Right ventricle myocardium superior (tissue), 1 donor: ENCODE results near the gene TEX22. TPM values are rescaled to one million over a fixed set of nuclear protein-coding genes. Genes with fewer than 3 reads are reported as not detected.

Source experiments
- ATAC-seq: fragments of 200-7000 bp; cut with Tn5 transposase; one replicate; pipeline ENCODE4 v1.9.1; 2020; ENCODE audit warnings: mild to moderate bottlenecking; ENCODE audit not compliant: poor library complexity
- DNase-seq: peaks from one replicate; pipeline ENCODE4 v3.0.0-alpha.2; 2020
- intact Hi-C: fragments of 100-400 bp; cut with DNase I; formaldehyde crosslinking; loops from one replicate; pipeline ENCODE4 v1.11.2; 2022
- total RNA-seq: library from RNA; stranded (reverse); fragmentation: NEBNext Ultra II Directional; extraction: Animal tissue kit (Norgen Biotek cat#: 25700); gene quantifications from one replicate; pipeline ENCODE4 v1.2.1, GENCODE V29; 2021
- donor health status: DM: no; HTN: yes; CAD: no; lungs with severe emphysema.

TEX22 gene
- total RNA-seq, 1 donor from 2014 or later, result 1.9 TPM

DNA sequence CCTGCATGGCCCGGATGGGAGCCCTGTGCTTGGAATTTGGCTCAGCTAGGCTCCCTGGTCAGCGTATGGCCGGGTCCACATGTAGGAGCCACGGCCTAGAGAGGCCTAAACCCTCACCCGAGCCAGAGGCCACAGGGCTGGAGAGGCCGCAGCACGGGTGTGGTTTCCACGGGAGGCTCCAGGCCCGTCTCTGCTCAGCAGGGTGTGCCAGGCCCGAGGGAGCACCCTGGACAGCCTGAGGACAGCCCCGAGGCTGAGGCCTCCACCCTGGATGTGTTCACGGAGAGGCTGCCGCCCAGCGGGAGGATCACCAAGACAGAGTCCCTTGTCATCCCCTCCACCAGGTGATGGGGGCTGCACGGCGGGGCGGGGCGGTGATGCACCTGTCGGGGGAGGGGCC lies 17.6 kb upstream of the TEX22 start:
- no peak for ATAC-seq
- DNase-seq, result peak; percentile 40
- intact Hi-C loops, result no loop called here

DNA sequence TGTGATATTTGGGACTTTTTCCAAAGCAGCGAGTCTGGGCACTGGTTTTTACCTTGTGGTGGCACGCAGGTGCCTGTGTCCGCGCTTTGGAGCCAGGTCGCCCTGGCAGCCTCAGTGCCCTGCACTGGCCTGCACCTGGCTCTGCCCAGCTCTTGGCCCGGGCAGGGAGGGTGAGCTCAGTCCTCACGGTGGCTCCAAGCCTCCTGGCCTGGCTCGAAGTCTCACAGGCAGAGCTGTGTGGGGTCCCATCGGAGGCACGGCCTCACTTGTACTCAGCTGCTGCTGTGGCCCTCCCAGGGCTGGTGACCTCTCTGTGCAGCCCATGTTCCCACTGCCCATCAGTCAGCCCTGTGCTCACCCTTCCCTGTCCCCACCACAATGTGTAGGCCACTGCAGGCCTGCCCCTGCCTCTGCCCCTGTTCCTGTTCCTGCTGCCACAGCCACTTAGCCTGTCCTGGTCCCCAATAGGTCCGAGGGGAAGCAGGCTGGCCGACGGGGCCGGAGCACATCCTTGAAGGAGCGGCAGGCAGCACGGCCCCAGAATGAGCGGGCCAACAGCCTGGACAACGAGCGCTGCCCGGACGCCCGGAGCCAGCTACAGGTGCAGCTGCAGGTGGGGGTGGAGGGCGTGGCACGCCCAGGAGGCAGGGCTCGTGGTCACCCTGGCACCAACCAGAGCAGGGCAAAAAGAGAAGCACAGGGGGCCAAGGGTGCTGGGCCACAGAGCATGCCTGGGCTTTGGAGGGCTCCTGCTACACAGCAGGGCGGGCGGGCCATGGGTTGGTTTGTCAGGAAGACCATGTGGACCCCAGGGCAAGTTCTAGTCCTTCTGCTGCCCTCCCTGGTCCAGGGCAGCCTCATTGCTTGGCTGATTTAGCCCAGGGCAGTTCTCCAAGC lies 16.6 kb upstream of the TEX22 start:
- peak; percentile 41 for DNase-seq
- intact Hi-C loops, result no loop called here

GRCh38 chr14:105382343-105383082 lies 15.8 kb upstream of the TEX22 start:
- ATAC-seq (no peak), DNase-seq (peak; percentile 8)
- intact Hi-C loops, result no loop called here

More for the DNA sequence above, 16.6 kb upstream of the TEX22 start:
- no peak for ATAC-seq

GRCh38 chr14:105383083-105383730 lies 15.1 kb upstream of the TEX22 start:
- DNase-seq (peak; percentile 34), ATAC-seq (no peak)
- intact Hi-C loops, result no loop called here

DNA sequence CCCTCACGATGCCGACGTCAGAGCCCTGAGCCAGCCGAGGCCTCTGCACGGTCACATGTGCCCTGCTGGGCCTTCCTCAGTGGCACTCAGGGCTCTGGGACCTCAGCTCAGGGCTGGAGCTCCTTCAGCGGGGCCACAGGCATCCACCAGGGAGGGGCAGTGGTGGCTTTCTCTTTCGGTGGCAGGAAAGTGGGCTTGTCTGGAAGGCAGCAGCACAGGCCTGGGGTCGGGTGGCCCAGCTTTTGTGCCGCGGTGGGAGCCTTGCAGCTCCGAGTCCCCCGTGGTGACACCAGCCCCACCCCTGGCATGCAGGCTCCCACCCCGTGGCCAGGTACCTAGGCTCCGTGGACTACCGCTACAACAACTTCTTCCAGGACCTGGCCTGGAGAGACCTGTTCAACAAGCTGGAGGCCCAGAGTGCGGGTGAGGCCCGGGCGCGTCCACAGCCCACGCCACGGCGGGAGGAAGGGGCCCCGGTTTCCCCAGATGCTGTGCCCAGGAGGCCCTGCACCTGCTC lies 14.2 kb upstream of the TEX22 start:
- ATAC-seq (no peak), DNase-seq (peak; percentile 37)
- intact Hi-C loops, result no loop called here

- DNase-seq (peak; percentile 27), ATAC-seq (no peak)
- intact Hi-C loops, result no loop called here
These were observed 13.6 kb upstream of the TEX22 start for GRCh38 chr14:105384605-105385321.

DNA sequence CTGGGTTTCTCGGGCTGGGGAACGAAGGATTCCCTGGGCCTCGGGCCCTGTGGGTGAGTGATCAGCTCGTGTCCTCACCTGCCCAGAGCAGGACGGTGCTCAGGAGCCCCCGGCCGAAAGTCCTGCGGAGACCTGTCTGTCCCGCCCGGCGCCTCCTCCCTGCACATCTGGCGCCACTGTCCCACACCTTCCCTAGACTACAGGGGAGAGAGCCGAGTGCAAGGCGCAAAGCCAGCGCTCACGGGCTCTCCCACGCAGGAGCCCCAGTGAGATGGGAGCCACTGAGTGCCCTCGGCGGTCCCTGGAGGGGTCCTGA lies 13.1 kb upstream of the TEX22 start:
- DNase-seq (peak; percentile 41), ATAC-seq (no peak)
- intact Hi-C loops, result no loop called here

DNA sequence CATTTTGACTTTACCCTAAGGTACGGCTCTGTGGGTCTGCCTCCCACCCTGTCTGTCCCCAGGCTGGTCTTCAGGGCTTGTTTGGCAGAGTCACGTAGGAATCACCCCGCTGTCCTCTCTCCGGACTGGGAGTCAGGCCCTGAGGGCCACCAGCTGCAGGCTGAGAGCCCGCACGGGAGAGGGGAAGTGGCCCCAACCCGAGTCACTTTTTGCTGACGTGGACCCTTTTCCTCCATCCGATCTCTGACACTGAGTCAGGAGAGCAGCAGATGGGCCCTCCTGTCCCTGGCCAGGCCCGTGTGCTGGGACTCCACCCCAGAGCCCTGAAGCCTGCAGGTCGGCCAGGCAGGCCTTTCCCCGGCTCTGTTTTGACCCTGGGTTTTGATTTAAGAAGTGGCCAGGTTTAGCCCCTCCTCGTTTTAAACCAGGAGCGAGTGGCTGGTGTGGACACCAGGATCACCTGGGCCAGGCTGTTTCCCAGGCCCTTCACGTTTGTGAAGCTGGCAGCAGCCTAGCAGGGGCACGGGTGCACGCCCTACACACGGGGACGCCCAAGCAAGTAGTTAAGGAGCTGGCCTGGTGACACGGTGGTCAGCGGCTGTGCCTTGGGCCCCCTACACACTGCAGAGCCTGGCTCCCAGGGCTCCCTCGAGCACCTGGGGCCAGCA lies 12.5 kb upstream of the TEX22 start:
- intact Hi-C loops, result no loop called here
- peak; percentile 5 for ATAC-seq
- peak; percentile 63 for DNase-seq

GRCh38 chr14:105386581-105387529 lies 11.5 kb upstream of the TEX22 start:
- intact Hi-C loops, result no loop called here
- DNase-seq (no peak), ATAC-seq (no peak)

DNA sequence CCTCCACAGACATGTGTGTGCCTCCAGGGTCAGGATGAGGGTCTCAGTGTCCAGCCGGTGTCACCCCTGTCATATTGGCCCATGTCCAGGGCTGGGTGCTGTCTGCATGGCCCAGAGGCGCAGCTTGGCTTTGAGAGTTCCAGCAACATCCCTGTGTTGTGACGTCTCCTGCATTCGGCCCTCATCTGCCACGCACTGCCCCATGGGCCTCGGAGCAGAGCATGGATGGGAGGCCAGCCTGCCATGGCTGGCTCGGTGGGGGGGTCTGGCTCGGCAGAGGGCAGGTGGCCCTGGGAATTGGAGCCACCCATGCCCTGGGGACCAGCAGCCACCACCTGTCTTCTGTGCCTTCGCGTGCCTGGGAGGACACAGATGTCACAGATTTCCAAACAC lies 10.8 kb upstream of the TEX22 start:
- DNase-seq, result peak; percentile 35
- intact Hi-C loops, result no loop called here
- no peak for ATAC-seq

- DNase-seq (peak; percentile 61), ATAC-seq (peak; percentile 32)
- intact Hi-C loops, result no loop called here
These were observed 10.0 kb upstream of the TEX22 start for GRCh38 chr14:105388110-105388951.

DNA sequence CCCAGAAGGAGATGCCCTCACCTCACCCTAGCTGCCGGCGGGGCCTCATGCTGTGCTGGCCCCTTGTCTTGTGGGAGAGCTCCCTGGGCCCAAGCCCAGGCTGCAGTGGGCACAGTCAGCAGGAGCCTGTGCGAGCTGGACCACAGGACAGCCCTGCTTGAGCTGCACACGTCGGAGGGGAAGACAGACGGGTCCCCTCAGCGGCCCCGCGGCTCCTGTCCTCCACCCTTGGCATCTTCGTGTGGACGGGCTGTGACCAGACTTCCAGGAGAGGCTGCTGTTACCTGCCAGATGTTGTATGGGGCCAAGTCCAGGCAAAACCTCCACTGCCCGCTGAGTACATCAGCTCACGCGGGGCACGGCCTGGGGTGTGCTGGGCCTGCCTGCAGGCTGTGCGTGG lies 9.4 kb upstream of the TEX22 start:
- intact Hi-C loops, result no loop called here
- DNase-seq (no peak), ATAC-seq (no peak)

DNA sequence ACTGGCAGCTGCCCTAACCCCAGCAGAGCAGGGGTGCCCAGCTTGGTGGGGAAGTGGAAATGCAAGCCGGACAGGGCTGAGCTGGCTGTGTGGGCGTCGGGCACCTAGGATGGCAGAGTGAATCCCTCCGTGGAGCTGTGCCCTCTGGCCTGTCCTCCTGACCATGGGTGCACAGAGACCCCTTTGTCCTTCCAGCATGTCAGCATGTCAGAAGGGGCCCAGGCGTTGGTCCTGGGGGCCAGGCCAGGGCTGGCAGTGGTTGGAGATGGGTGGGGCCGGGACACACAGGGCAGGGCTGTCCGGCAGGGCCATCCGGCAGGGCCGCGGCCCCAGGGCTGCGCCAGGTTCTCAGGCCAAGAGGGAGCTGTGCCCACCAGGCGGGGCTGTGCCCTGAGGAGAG lies 8.8 kb upstream of the TEX22 start:
- intact Hi-C loops, result no loop called here
- peak; percentile 47 for DNase-seq
- ATAC-seq, result peak; percentile 5

- intact Hi-C loops, result no loop called here
- peak; percentile 65 for DNase-seq
- peak; percentile 26 for ATAC-seq
These were observed 8.1 kb upstream of the TEX22 start for GRCh38 chr14:105389976-105390848.

GRCh38 chr14:105390849-105391500 lies 7.4 kb upstream of the TEX22 start:
- DNase-seq (peak; percentile 17), ATAC-seq (no peak)
- intact Hi-C loops, result no loop called here
